Suppressor macrophage treated with lipopolysaccharide for 1 hour (primary cell): ENCODE data around the gene IL16.

Source experiments
- DNase-seq, 3 donors: peaks; one replicate each; pipeline ENCODE4 v3.0.0-alpha.2; 2020 to 2022

Gene IL16

DNA sequence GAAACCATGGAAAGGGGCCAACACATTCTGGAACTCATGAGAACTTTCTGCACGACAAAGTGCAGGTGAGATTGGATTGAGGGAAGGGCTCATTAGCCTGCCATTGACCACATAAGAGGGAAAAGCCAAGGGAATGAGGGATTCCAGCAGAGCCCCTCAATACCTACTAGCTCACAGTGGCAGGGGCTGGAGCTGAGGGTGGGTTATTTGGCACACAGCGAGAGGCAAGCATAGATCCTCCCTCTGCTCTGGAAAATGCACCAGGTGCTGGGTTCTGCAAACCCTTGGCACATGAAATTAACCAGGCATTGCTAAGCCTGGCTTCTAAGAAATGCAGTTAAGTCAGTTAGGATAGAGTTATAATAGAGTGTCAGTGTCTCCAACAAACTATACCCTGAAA, 60.8 kb downstream of the IL16 start:
- no peak for DNase-seq

DNA sequence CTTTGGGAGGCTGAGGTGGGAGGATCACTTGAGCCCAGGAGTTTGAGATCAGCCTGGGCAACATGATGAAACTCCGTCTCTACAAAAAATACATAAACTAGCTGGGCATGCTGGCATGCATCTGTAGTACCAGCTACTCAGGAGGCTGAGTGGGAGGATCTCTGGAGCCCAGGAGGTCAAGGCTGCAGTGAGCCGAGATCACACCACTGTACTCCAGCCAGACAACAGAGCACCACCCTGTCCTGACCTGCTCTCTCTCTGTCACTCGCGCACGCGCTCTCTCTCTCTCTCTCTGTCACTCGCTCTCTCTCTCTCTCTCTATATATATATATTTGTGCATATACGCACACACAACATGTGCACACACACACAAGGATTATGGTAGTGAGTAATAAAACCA, 61.8 kb downstream of the IL16 start:
- DNase-seq: no peak

DNA sequence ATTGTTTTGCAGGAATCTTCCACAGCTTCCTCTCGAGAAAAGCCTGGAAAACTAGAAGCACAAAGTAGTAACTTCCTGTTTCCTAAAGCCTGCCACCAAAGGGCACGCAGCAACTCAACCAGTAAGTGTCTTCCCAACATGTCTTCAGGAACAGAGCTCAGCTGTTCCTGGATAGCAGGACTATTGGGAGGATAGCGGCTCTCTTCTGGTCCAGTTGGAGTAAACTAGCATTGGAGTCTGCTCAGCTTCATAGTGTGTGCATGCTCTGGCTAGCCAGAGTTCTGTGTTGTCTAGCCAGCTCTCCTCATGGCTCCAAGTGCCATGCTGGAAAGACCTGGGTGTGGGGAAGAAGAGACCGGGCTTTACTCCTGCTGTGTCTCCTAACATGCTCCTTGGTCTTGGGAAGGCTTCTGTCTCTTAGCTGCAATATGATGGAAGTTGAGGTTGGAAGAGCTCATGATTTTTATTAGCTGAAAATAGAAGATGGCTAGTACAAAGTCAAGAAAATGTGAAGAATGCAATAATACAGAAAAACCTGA, 63.1 kb downstream of the IL16 start:
- DNase-seq: peak in 1 of 3 donors; percentile 27

DNA sequence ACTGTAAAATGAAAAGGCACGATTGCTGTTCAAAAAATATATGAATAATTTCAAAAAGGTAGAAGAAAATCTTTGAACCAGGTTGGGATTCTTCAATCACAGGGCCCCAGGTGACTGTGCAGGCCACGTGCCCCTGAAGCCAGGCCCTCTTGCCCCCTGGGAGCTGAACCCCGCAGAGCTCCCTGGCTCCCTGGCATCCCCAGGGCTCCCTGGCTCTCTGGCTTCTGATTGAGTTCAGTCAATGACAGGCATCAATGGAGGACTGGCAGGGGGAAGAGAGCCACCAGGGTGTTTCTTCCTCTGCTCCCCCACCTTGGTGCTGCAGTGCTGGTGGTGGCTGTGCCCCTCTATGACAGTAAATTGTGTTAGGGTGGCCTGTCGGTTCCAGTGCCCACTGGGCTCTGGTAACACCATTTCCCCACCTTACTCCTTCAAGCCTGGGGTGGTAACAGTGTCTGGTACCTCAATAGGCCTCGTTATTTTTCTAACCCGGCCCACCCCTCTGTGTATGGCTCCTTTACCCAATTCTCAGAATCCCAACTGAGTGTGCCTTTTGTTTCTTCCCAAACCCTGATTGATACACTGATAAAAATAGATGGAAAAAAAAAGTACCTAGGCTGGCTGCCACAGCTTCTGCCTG, 64.6 kb downstream of the IL16 start:
- no peak for DNase-seq

DNA sequence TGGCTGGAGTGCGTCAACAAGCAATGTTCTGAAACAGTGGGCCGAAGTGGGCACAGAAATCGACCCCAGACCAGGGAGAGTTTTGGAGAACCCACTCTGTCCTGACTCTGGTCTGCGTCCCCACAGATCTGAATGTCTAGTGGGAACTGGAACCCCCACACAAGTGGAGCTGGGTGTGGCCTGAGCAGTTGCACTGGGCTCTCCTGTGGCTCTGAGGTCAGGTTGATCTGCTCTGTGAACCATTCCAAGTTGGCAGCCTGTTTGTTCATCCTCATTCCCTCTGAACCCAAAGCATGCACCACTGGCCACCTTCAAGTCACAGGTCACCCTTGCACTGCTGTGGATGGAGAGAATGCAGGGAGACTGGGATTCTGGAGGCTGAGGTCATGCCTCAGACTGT, 66.8 kb downstream of the IL16 start:
- DNase-seq: no peak

DNA sequence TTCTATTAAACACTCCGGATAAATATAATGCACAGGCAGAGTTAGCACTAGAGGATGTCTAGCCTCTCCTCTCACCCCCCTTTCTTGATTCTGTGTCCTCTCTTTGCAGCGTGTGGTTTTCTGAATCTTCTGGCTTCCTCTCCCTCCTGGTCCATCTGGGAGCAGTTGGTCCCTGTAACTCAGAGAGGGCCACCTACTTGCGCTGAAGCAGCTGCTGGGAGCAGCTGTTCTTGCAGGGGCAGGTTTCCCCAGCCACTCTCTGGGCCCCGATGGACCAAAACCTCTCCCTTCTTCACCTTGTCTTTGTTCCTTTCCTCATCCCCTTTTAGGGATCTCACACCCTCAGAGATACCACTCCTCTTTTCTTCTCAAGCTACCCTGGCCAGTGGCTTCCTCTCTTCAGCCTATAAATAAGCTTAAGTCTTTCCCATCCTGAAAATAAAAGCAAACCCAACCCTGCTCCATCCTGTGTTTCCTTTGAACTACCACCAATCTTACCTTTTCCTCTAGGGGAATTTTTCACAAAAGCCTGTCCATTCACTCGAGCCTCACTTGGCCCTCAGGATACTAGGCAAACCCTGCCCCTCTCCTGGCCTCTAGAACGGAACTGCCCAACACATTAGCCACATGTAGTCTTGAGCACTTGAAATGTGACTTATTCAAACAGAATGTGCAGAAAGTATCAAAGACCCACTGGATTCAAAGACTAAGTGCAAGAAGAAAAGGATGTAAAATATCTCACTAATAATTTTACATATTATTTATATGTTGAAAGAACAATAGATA, 67.6 kb downstream of the IL16 start:
- no peak for DNase-seq

DNA sequence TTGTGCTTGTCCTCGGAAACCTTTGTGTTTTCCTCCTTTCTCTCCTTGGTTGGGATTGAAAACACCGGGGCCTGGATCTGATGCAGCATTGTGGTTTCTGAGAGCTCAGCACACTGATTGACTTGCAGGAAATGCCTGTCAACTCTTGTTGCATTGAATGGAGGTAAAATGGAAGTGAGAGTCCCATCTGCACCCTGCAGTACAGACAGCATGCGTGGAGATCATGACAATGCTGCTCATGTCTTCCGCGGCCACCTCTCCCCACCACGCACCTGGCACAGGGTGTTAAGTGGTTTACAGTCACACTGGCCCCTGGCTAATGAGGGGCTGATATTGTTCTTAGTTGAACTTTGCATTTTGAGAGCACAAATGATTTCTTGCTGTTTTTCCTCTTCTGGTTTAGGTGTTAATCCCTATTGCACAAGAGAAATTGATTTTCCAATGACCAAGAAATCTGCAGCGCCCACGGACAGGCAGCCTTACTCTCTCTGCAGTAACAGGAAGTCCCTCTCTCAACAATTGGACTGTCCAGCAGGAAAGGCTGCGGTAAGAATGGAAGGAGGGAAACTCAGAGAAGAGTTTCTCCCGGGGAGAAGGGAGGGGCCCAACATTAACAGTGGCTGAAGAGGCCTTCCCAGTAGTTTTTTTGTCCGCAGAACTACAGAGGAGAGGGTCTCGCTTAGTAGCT, 68.7 kb downstream of the IL16 start:
- DNase-seq: peak in 2 of 3 donors; percentile 31 to 38

DNA sequence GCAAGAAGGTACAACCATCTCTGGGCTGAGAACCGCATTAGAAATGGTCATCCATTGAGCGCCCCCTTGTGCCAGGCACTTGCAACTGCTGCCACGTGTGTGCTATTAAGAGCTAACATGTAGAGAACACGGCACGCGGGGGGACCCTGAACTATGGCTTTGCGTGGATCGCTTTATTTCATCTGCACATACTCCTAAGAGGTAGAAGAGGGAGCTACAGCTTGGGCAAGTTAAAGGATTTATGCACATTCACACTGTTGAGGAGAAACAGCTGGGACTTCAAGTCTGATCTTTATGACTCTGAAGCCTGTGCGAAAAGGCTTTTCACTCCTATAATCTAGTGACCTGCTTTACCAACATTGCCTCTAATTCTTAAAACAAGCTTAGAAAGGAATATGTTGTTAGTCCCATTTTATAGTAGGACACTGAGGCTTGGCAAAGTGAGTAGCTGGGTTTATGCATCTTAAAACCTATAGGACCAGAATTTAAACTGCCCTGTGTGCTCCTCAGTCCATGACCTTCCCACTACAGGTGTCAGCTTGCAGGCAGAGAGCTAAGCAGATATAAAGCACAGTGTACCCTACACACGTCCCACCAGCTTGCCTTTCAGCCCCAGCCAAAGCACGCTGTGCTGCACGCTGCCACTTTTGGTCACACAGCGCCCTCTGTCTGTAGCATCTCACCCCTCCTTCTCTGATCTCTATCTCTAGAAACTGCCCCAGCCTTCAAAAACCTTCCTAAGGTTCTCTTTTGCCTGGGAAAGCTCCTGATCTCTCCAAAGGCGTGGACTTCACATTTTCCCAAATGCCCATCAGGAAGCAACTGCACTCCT, 69.5 kb downstream of the IL16 start:
- DNase-seq: peak; percentile 86 to 91 (median 91)

DNA sequence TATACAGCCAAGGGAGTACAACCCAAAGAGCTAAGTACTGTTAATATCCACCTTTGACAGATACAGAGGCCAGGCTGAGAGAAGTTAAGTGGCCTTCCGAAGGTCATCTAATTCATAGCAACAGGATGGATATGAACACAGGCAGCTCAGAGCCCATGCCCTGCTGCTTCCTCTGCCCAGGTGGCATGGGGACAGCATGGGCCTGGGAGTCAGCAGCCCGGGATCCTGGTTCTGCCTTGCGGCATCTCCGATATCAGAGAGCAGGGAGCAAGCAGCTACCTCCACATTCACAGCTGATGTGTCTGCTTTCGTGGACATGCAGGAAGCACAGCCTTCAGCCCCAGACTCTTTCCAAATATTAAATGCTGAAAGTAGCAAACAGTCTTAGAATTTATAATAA, 71.7 kb downstream of the IL16 start:
- no peak for DNase-seq

DNA sequence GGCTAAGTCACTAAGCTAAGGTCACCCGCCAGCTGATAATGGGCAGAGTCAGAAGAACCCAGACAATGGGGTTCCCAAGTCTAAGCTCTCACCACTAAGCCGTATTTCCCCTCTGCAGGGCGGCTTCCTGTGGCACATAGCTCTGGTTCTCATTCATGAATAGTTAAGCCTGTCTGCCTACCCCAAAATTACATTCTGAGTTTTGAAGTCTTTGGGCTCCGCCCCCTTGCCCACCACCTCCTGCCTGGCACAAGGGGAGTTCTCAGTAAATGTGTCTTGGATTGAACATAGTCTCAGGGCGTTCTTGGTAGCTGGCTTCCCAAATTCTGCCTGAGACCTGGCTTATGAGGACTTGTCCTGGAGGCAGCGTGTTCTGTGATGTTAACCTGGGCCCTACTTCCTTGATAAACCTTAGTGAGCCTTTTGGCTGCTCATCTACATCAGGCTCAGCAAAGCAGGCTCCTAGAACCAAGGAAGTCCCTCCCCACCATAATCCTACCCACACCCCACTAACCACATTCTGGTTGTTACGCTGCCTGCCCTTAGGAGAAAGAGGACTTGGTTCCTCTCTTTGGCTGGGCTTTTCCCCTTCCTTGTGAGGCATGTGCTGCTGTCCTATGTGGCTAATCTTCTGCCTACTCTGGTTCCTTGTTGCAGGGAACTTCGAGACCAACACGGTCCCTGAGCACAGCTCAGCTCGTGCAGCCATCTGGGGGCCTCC, 72.4 kb downstream of the IL16 start:
- DNase-seq: peak; percentile 86 to 88 (median 88)

DNA sequence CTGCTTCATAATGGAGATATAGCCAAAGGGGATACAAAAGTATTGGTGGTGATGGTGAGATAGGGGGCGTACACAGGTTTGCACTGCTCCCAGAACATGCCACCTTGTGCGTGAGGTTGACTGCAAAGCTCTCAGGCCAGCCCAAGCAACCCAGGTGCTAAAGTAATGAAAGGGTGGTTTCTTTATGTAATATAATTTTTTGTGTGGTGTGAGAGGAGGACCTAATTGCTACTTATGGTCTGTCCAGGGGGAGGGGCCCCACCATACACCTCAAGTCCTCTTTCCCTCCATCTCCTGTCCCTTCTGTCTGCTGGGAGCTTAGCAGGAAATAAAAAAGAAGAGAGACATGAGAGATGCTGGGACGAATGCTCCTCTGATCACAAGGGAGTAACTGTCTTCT, 73.5 kb downstream of the IL16 start:
- DNase-seq: no peak

DNA sequence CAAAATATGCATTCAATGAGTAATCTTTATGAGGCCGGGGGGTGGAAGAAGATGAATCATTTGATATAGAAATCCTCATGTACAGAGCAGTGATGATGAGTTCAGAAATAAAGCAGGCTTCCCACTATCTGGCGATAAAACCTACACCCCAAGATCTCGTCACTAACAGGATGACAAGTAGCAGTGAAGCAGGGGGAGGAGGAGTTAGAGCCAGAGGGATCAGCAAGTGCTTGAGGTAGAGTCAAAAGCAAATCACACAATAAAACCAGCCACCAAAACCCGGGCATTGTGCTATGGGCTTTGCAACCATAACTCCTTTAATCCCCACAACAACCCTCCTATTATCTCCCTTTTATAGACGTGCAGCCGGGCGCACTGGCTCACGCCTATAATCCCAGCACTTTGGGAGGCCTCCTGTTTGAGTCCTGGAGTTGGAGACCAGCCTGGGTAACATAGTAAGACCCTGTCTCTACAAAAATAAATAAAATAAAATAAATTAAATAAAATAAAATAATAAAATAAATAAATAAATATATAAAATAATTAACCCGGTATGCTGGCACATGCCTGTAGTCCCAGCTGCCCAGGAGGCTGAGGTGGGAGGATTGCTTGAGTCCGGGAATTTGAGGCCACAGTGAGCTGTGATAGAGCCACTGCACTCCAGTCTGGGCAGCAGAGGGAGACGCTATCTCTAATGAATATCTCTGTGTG, 74.3 kb downstream of the IL16 start:
- DNase-seq: no peak

DNA sequence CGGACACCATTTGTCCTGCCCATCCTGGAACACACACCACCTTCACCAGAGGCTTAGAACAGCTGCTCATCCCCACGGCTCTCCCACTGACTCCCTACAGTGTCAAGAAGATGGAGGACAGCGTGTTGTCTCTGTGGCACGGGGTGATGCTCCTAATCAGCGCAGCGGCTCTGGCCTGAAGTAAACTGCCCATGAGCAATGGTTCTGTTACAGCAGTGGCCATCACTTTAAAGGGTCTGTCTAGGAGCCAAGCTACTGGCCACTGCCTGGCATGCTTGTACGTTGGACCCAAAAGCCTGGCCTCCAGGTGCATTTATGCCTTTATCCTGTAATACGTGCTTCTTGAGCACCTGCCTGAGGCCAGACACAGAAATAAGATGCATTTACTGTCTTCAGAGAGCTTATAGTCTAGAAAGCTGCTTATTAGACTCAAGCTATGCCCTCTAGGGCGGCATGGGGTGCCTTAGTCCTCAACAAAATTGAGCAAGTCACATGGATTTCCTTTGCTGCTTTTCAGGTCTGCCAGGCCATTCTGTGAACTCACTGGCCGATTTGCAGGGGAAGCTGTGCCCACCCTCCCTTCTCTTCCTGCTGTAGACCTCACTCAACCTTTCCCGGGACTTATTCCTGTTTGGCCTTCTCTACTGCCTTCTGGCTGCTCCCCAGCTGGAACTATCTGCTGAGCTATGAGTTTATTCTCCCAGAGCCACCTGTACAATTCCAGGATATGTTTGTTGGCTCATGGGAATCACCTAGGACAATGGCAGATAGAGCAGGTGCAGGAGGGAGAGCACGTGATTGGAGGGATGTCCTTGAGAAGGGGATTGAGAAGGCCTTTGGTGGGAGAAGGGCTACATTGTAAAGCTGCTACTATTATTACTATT, 75.3 kb downstream of the IL16 start:
- DNase-seq: no peak

DNA sequence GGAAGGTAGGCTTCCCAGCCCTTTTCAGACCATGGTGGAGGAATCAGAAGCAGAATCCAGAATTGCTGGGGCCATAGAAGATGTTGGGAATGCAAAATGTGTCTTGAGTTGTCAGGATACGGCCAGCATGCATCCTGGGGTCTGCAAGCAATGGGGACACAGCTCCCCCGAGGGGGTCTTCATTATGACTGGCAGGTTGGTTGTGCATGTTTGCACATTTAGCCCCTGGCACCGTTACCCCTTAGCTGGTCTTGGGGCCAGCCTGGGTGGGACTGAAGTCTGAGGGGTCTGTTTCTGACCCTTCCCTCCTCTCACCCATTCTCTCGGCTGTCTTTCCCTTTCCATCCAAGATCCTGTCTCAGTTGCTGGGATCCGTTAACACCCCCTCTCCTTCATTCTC, 76.5 kb downstream of the IL16 start:
- DNase-seq: no peak

DNA sequence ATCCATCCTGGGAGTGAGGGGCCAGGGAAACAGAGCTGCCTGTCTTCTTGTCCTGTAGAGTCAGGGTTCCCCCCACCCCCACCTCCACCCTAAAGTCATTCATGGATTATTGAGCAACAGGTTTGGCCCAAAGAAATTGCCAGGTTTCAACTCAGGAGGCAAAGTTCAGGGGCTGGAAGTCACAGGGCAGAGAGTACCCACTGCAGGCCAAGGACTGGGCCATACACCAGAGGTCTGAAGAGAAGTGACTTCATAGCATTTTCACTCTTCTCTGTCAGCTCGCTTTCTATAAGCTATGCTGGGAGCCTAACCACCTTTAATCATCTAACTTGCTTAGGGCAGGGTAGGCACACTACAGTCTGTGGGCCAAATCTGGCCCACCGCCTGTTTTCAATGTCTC, 77.2 kb downstream of the IL16 start:
- DNase-seq: no peak

DNA sequence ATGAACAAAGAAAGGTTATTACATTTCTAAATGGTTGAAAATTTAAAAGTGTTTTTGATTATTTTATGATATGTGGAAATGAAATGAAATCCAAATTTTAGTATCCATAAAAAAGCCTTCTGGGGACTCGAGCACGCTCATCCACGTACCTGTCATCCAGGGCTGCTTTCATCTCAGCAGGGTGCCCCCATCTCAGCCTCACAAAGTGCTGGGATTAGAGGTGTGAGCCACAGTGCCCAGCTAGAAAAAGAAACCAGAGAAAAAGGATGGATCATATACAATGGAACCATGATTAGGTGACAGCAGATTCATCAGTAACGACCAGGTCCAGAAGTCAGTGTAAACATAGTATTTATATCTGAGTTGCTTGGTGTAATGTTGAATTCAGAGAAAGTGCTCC, 77.6 kb downstream of the IL16 start:
- no peak for DNase-seq

DNA sequence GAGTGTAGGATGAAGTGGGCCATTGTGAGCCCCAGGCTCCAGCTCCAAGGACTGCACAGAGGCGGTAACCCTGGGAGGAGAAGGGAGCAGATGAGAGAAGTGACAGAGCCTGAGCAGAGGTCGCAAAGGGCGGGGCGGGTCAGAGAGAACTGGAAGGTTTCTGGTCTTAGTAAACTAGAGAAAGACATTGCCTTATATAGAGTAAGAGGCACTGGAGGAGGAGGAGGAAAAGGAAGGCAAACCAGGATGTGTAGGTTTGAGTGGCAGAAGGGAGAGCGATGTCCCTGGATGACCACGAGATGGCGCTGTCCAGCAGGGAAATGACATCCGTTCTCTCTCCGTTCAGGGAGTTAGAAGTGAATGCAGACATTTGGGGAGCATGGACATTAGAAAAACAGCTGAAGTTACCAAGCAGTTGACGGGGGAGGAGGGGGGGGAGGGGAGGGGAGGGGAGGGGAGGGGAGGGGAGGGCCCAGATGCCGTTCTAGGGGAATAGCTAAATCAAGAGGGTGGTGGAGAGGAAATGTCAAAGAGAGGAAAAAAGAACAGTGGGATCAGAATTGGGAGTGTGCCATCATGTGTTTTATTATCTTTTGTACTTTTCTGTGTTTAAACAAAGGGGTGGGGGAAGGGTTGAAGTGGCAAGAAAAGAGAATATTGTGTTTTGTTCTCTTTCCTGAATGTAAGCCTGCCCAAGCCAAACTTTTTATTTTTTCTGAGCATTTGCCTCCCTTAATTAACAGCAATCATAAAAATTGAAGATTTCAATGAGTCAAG, 78.4 kb downstream of the IL16 start:
- DNase-seq: peak; percentile 87 to 88 (median 87)

DNA sequence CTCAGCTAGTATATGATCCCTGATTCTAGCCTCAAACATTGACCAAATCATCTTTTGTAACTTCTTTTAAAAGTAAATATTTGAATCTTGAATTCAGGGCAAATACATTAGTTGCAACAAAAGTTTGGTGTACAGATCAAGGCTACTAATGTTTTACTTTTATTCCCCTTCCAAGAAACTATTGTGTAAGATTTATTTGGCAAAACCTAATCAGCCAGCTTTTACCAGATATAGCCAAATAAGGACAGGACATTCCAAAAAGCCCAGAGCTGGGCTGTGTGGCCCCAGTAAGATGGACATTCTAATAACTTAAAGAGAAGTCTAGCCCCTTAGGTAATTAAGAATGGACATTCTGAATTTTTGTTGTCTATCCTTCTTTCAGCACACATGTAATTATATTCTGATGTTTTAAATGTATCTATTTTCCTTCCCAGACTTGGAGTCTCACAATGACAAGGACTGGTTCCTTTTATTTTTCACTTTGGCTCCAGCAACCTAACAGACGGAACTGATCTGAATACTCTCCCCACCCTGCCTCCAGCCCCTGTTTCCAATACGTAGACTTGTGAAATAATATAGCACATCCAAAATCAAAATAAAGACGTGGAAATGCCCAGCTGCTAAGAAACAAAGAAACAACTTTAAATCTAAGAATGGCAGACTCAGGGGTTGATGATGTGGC, 79.2 kb downstream of the IL16 start:
- DNase-seq: no peak

DNA sequence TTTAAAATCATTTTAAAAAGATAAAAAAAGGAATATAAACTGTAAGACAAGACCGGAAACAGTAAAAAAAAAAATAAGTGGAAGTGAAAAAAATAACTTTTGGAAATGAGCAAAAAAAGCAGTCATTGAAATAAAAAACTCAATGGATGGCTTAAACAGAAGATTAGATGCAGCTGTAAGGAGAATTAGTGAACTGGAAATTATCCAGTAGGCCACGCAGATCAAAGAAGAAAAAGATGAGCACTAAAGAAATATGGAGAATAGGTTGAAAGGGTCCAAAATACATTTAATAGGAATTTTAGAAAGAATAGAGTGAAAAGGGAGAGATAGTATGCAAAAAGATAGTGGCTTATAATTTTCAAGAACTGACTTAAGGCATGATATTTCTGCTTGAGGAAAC, 80.3 kb downstream of the IL16 start:
- no peak for DNase-seq
